Activated CD4-positive, CD25-positive, alpha-beta regulatory T cell (primary cell): ENCODE measurements around the gene MEI1.
A peak's percentile ranks its signal among the peaks of the same experiment; 100 is the strongest.
"Not testable (repeated sequence)": the region's sequence is repeated elsewhere in the genome, so short reads cannot be mapped to it uniquely, and the experiment has no call there.

ENCODE experiments used
- DNase-seq, 4 experiments: peaks; one replicate each; lab custom pipeline; 2025; lab: John Stamatoyannopoulos, UW

MEI1 gene

DNA sequence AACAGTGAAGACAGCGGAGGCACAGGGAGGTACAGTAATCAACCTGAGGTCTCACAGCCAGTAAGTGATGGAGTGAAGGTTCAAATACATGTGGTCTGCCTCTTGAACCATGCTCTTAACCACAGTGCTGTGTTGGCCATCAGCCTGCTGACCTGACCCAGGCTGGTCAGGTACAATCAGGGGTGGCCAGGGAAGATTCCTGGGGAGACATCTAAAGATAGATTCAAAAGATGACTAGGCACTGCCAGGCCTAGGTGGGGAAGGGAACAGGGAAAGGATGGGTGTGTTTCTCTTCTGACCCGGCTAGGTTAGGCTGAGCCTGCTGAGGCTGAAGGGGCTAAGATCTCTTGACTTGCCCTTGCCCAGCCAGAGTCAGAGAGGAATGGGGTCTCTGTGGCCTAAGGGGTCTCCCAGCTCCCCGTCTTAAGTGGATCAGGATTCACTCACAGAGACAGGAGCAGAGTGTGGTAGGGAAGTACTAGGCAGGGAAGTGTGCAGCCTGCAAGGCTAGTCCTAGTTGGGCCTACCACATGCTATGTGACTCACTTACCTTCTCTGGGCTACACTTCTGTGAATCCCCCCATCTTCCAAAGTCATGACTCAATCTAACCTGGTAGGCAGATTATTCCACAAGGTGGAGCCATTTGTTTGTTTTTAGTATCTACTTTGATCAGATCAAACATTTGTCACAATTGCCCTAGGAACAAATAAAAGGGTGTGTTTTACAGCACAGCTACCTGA, 123.2 kb downstream of the MEI1 start:
- DNase-seq = no peak

DNA sequence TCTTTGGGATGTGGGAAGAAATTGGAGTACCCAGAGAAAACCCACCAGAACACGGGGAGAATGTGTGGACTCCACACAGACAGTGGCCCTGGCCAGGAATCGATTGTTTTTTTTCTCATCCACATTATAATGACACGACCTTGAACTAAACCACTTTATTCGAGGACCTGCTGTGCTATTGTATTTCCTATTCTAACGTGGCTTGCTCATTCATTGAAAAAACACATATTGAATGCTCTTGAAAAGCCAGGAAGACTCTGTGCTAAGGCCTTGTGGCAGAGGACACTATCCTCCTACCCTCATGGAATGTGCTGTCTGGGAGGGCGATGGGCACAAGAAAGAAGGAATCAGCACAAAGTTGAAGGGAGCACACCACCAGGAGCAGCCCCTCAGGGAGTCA, 124.5 kb downstream of the MEI1 start:
- DNase-seq = no peak

GRCh38 chr22:41825376-41825775, 126.1 kb downstream of the MEI1 start:
- no peak for DNase-seq

DNA sequence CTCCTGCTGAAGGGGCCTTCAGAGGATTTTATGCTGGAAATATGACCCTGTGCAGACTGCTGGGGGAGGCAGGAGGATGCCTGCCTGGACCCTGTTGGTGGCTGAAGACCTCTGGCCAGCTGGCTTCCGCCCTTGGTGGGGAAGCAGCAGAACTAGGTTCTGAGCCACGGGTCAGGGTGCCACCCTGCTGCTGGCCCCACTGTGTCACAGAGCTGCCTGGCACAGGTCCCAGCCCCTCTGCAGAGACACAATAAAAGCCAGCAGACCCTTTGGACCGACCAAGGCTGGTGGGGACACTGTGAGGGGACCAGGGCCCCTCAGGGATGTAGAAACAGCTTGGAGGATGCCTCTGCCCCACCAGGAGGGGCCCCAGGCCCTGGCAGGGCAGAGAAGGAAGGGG, 126.7 kb downstream of the MEI1 start:
- DNase-seq = no peak

DNA sequence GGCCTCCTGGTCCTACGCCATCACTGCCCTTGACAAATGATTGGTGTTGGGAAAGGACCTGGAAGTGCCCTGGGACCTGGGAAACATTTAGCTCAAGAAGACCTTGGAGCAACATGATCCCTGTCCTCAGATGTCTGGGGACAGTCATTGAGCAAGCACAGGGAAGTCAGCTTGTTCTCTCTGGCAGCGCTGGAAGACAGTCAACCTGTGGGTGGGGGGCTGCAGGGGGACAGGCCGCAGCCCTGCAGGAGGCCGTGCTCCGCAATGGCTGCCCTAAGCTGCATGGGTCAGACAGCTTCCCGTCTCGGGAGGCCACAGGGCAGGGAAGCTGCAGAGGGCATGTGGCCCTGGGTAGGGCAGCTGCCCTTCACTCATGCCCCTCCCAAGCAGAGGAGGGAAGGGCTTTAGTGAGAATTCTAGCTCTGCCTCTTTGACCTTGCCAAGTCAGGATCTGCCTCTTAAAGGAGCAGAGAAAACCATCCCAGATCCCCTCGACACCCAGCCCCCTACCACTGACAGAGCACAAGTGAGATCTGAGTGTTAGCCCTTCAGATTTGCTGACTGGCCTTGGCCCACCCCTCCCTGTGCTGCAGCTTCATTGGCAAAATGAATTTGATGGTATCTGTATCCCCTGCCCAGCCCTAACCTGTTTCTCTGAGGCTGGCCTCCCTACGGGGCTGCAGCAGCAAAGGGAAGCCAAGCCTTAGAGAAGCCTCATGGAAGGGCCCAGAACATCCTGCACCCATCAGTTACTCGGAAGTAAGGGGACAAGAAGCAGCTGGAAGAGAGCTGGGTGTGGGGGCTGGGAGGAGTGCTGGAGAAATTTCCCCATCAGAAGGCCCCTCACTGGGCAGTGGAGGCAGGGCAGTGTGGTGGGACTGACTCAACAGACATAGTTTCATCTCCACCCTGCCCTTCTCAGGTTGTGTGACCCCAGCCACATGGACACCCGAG, 127.4 kb downstream of the MEI1 start:
- no peak for DNase-seq

- DNase-seq = no peak
These were observed 128.4 kb downstream of the MEI1 start for GRCh38 chr22:41827671-41828070.

DNA sequence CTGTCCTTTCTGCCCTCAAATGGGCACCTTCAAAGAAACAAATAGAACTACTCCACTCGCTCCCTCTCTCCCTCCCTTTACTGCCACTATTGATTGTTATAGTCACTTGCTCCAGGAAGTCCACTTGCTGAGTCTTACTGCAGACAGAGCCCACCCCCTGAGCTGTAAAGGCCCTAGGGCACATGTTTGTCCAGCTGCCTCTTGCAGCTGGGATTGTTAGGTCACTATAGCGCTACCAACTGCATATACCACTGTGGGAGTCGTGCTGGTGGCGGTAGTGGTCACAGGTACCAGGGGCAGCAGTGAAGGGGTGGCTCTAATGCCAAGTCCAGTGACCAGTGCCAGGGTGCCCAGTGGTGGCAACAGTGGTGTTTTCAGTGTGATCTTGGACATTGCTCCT, 129.2 kb downstream of the MEI1 start:
- DNase-seq = no peak

- no peak for DNase-seq
These were observed 130.9 kb downstream of the MEI1 start for GRCh38 chr22:41830174-41830573.

DNA sequence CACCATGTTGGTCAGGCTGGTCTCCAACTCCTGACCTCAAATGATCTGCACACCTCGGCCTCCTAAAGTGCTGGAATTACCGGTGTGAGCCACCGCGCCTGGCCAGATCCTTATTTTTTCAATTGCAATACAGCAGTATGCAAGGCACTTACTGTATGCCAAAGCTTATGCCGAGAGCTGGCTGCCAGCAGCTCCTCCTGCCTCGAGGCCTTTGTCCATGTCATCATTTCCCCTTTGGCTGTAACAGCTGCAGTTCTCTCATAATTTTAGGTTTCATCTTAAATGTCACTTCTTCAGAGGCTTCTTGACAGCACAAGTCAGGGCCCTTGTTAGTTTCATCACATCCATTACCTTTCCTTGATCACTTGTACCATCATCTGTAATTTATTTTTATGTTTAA, 132.1 kb downstream of the MEI1 start:
- no peak for DNase-seq

GRCh38 chr22:41831828-41832552, 132.7 kb downstream of the MEI1 start:
- DNase-seq = no peak

DNA sequence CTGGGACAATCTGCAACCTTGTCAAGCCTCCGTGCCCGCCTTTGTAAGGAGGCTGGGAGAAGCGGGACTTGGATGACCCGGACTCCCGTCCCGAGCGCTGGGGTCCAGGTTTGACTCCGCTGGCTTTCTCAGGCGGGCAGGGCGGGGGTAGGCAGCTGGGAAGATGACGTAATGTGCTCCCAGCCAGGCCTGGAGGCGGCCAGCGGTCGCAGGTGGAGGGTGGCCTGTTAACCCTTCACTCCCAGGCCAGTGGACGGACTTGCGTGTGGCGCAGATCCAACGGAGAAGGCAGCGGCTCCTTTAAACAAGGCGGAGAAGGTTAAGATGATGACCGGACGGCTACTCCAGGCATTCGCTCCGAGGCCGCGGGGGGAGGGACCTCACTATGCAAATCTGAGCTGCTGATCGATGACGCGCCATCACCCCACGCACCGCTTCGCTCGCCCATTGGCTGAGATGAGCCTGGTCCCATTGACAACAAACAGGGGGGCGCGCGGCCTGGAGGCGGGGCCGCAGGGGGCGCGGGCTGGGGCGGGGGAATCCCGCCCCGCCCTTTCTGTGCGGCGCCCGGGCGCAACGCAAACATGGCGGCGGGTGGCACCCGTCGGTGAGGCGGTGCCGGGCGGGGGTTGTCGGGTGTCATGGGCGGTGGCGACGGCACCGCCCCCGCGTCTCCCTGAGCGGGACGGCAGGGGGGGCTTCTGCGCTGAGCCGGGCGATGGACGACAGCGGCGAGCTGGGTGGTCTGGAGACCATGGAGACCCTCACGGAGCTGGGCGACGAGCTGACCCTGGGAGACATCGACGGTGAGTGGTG, 133.5 kb downstream of the MEI1 start, which contains the start of gene SREBF2:
Gene SREBF2 (plus strand): TSS at position 553 of the 816 bp plus-strand sequence. CDS start 166 bp downstream, at position 719.
- peak; percentile 95 to 98 (median 96) for DNase-seq

DNA sequence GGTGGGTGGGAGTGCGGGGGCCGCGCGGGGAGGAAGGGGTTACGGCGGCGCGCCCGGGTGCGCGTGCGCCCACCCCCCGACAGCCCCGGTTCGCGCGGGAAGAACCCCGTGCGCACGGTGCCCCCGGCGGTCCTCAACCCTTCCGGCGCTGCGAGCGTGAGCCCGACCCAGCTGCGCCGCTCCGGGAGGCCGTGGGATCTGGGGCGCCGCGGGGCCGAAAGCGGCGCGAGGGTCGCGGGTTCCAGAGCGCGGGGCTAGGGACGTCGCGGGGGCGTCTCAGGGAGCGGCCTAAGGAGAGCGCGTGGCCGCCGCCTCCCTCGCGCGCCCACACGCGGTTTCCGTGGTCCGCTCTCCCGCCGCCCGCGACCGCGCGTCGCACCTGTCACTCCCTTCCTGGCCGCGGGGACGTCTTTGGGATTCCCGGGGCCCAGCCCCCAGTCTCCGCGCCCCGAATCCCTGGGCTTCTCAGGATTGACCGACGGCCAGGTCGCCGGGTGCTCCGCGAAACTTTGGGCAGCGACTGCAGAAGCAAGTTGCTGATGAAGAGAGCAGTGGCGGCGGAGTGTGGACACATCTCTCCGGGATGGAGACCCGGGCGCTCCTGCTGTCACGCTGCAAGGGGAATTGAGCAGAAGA, 134.2 kb downstream of the MEI1 start:
- DNase-seq = peak in 2 of 4 experiments; percentile 22 to 38

- no peak for DNase-seq
These were observed 135.0 kb downstream of the MEI1 start for GRCh38 chr22:41834005-41834944.

DNA sequence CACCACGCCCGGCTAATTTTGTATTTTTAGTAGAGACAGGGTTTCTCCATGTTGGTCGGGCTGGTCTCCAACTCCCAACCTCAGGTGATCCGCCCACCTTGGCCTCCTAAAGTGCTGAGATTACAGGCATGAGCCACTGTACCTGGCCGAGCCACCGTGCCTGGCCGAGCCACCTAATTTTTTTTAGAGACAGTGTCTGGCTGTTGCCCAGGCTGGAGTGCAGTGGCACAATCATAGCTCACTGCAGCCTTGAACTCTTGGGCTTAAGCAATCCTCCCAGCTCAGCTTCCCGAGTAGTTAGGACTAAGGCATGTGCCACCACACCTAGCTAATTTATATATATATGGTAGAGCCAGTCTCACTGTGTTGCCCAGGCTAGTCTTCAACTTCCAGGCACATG, 136.2 kb downstream of the MEI1 start:
- not testable (repeated sequence) for DNase-seq

DNA sequence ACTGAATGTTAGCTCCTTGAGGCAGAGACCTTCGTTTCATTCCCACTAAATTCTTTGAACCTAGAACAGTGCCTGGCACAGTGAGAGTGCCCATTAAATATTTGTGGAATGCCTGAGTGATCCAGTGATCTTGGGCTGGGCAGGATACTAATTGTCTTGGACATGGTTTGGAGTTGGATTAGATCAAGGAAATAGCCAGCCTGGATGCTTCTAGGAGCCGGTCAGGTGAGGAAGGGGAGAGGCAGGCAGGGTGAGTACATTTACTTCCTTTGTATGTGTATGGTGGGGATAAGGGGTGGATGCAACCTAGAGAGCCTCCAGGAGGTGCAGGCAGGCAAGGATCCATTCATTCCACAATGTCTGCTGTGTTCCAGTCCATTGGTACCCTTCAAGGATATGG, 137.2 kb downstream of the MEI1 start:
- DNase-seq = no peak

DNA sequence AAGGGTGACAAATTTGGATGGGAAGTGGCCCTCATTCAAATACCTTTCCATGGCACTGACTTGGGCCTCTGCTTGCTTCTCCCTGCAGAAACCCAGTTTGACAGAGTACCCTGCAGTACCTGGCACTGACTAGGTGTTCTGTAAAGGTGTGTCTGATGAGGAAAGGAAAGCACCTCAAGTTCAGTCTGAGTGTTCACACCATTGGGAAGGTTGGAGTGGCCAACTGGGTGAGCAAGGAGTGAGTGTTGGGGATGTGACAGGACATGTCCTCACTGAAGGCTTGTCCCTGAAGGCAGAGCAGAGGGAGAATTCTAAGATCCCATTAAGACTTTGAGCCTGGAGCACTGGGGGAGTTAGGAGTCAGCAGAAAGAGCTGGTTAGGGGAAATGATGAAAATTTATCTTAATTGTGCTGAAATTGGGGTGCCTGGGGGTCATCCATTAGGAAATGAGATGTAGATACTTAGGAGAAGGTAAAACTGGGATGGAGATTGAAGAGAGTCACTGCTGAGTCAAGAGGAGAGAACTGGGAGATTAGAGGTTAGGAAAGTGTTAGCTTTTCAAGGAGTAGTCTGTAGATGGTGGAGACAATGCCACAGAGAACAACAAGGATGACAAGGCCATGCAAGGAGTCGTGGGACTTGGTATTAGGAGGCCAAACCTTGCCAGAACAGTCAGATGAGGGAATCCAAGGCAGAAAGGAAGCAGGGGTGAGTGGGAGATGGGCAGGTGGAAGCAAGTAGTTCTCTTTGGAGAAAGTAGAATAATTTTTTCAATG, 139.7 kb downstream of the MEI1 start:
- no peak for DNase-seq

DNA sequence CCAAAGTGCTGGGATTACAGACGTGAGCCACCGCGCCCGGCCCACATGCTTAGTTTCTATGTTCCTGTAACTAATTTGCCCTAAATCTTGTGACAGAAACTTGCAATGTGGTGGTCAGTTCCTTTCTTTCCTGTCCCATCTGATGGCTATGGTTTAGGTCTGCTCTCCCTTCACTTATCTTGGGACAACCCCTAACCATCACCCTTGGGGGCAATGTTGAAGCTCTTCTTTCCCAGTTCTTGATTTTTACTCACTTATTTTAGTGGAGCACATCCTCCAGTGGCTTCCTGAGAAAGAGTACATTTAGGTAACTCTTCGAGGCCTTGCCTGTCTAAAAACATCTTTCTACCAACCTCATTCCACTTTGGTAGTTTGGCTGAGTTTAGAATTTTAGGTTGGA, 140.9 kb downstream of the MEI1 start:
- no peak for DNase-seq

GRCh38 chr22:41841085-41841712, 141.9 kb downstream of the MEI1 start:
- DNase-seq = no peak
